A549 (cell line): ENCODE measurements around the gene MLLT10.

ENCODE experiments used
- BHLHE40 ChIP-seq: IDR thresholded peaks from 2 replicates; pipeline ENCODE4 v1.6.1; 2012; ENCODE audit warnings: low read depth, low read length, inconsistent platforms
- E2F6 ChIP-seq: IDR thresholded peaks from 2 replicates; pipeline ENCODE4 v1.6.1; 2012; ENCODE audit warnings: low read depth, borderline replicate concordance
- EHMT2 ChIP-seq: fragments of 200-600 bp; sonication (generic); IDR thresholded peaks from 2 replicates; pipeline ENCODE4 v1.6.1; 2016; ENCODE audit warnings: antibody characterized with exemption, low read depth, mild to moderate bottlenecking, moderate library complexity
- NPAS2 ChIP-seq: fragments of 250-450 bp; sonication (Bioruptor Pico); IDR thresholded peaks from 2 replicates; pipeline ENCODE4 v1.8.0; 2022; ENCODE audit warnings: mild to moderate bottlenecking, moderate library complexity, borderline replicate concordance
- PBX3 ChIP-seq: IDR thresholded peaks from 2 replicates; pipeline ENCODE4 v1.6.1; 2012
- TF ChIP-seq, protein P1 (sequence below): fragments of >200 bp; sonication (Bioruptor Twin); formaldehyde crosslinking; IDR thresholded peaks from 3 replicates; pipeline ENCODE4 v1.5.1; 2016

- TF ChIP-seq E2F6: no peak
- no peak for TF ChIP-seq BHLHE40
- TF ChIP-seq, protein P1, sequence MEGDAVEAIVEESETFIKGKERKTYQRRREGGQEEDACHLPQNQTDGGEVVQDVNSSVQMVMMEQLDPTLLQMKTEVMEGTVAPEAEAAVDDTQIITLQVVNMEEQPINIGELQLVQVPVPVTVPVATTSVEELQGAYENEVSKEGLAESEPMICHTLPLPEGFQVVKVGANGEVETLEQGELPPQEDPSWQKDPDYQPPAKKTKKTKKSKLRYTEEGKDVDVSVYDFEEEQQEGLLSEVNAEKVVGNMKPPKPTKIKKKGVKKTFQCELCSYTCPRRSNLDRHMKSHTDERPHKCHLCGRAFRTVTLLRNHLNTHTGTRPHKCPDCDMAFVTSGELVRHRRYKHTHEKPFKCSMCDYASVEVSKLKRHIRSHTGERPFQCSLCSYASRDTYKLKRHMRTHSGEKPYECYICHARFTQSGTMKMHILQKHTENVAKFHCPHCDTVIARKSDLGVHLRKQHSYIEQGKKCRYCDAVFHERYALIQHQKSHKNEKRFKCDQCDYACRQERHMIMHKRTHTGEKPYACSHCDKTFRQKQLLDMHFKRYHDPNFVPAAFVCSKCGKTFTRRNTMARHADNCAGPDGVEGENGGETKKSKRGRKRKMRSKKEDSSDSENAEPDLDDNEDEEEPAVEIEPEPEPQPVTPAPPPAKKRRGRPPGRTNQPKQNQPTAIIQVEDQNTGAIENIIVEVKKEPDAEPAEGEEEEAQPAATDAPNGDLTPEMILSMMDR: no peak
- TF ChIP-seq EHMT2: no peak
- no peak for TF ChIP-seq NPAS2 (CRISPR knock-in tag)
- no peak for TF ChIP-seq PBX3
These were observed 223.3 kb downstream of the MLLT10 start for GRCh38 chr10:21757185-21757901.
